OCI-LY7 (cell line): ENCODE results near the gene UBXN11. TPM values are rescaled to one million over a fixed set of nuclear protein-coding genes. Genes with fewer than 3 reads are reported as not detected.

Experiments
- BruUV-seq: library from RNA; stranded (reverse); fragments of 400-500 nt; replicated peaks from 2 replicates; lab custom pipeline; 2021; lab: Mats Ljungman, UMichigan
- CTCF ChIA-PET: fragments of 300-600 bp; sonication (Branson Sonifier 250); formaldehyde crosslinking; loops from one replicate; lab custom pipeline; 2022; ENCODE audit warnings: antibody characterized with exemption; ENCODE audit not compliant: unreplicated experiment; lab: Charles Lee
- POLR2A ChIA-PET: fragments of 300-600 bp; sonication (Branson Sonifier 250); formaldehyde crosslinking; loops from one replicate; lab custom pipeline; 2022; ENCODE audit warnings: antibody characterized with exemption; lab: Charles Lee
- DNase-seq: peaks from one replicate; pipeline ENCODE4 v3.0.0-alpha.2; 2015; ENCODE audit warnings: low spot score
- H2AFZ ChIP-seq: fragments of 200-600 bp; sonication (generic), shearing (Covaris generic); 2 replicates; pipeline ENCODE4 v1.6.1; 2014; ENCODE audit warnings: mild to moderate bottlenecking, antibody characterized with exemption, low read length, moderate library complexity
- H3K27ac ChIP-seq: fragments of 200-600 bp; sonication (generic); 2 replicates; pipeline ENCODE4 v1.5.1; 2014; ENCODE audit warnings: mixed run types, low read depth, mild to moderate bottlenecking, moderate library complexity, low read length, inconsistent platforms; ENCODE audit not compliant: poor library complexity, severe bottlenecking
- H3K36me3 ChIP-seq: fragments of 200-600 bp; sonication (generic); 2 replicates; pipeline ENCODE4 v1.6.1; 2014; ENCODE audit warnings: mild to moderate bottlenecking, antibody characterized with exemption, low read length, moderate library complexity, mixed read lengths; ENCODE audit not compliant: insufficient read depth
- H3K4me1 ChIP-seq: fragments of 200-600 bp; sonication (generic); 2 replicates; pipeline ENCODE4 v1.5.1; 2014; ENCODE audit warnings: mild to moderate bottlenecking, low read length; ENCODE audit not compliant: insufficient read depth, poor library complexity, severe bottlenecking
- H3K4me2 ChIP-seq: fragments of 200-600 bp; sonication (generic); 2 replicates; pipeline ENCODE4 v1.6.1; 2014; ENCODE audit warnings: mild to moderate bottlenecking, low read length
- H3K4me3 ChIP-seq: fragments of 200-600 bp; sonication (generic); 2 replicates; pipeline ENCODE4 v1.5.1; 2014; ENCODE audit warnings: mild to moderate bottlenecking, low read depth, low read length; ENCODE audit not compliant: poor library complexity, severe bottlenecking
- H3K79me2 ChIP-seq: fragments of 200-600 bp; sonication (generic); 2 replicates; pipeline ENCODE4 v1.6.1; 2016; ENCODE audit warnings: low read depth, mild to moderate bottlenecking, low read length, moderate library complexity, mixed read lengths; ENCODE audit not compliant: insufficient read depth
- H3K9me2 ChIP-seq: fragments of 200-600 bp; sonication (generic); 2 replicates; pipeline ENCODE4 v1.6.1; 2016; ENCODE audit warnings: mild to moderate bottlenecking, low read length, mixed read lengths; ENCODE audit not compliant: insufficient read depth
- H3K9me3 ChIP-seq: fragments of 200-600 bp; sonication (generic); 2 replicates; pipeline ENCODE4 v1.6.1; 2014; ENCODE audit warnings: mild to moderate bottlenecking, mixed run types, low read length, mixed read lengths
- H4K20me1 ChIP-seq: fragments of 200-600 bp; sonication (generic); 2 replicates; pipeline ENCODE4 v1.6.1; 2014; ENCODE audit warnings: mild to moderate bottlenecking, antibody characterized with exemption, low read length, moderate library complexity, mixed read lengths; ENCODE audit not compliant: insufficient read depth
- CTCF ChIP-seq: fragments of 200-600 bp; sonication (generic); conservative IDR thresholded peaks from 2 replicates; pipeline ENCODE4 v1.5.1; 2014; ENCODE audit warnings: mild to moderate bottlenecking, antibody characterized with exemption, low read length, moderate library complexity, mixed read lengths
- EZH2phosphoT487 ChIP-seq: fragments of 200-600 bp; sonication (generic); IDR thresholded peaks from 2 replicates; pipeline ENCODE4 v1.6.1; 2018; ENCODE audit warnings: low read depth, borderline replicate concordance, mild to moderate bottlenecking, mixed run types, antibody characterized with exemption, low read length, moderate library complexity, mixed read lengths
- intact Hi-C: fragments of 100-400 bp; cut with micrococcal nuclease; formaldehyde crosslinking; loops from one replicate; pipeline ENCODE4 v1.10.0; 2022; ENCODE audit not compliant: unreplicated experiment
- total RNA-seq, 2 experiments: library from RNA; depleted of rRNA in 1 of 2; stranded (reverse); fragments of >200 nt in 1 of 2; shearing (Covaris generic) in 1 of 2; gene quantifications; 2 replicates each; pipeline ENCODE4 v1.2.3, GENCODE V29; 2014 to 2022

Gene UBXN11
- total RNA-seq, 2 experiments from 2014 or later: 75.8 to 111 TPM

GRCh38 chr1:26259578-26259977 is 46.9 kb downstream of the UBXN11 start:
- POLR2A ChIA-PET: no interaction called here
- Histone ChIP-seq H3K79me2 (peaks cover 16% of the 10 kb centered on the region; the same call in 1 of the 2 replicates), H3K9me2 (no peaks in the 10 kb centered on the region), H3K9me3 (no peaks in the 10 kb centered on the region), H3K4me3 (no peak overlapping the region), H4K20me1 (no peaks in the 10 kb centered on the region), H3K36me3 (peaks cover 97% of the 10 kb centered on the region), H3K27ac (no peak overlapping the region), H2AFZ (no peak overlapping the region), H3K4me2 (no peak overlapping the region), H3K4me1 (peaks cover 9% of the 10 kb centered on the region)
- intact Hi-C loops: no loop called here
- CTCF ChIA-PET: no interaction called here
- no TSS peak for BruUV-seq
- no peak for DNase-seq
- TF ChIP-seq EZH2phosphoT487 (no peak), CTCF (no peak)

DNA sequence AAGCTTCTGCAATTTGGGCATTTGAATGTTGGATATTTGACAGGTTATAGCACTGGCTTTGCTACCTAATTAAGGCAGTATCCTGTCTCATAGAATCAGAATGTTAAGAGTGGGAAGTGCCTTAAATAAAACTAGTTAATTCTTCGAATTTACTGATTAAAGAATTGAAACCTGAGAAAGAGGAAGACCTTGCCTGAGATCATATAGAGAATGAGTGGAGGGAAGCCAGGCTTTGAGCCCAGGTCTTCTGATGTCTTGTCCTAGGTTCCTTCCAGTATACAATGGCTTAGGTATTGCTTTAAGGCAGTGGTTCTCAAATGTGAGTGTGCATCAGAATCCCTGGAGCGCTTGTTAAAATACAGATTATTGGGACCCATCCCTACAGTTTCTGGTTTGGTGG is 47.4 kb downstream of the UBXN11 start:
- ChIA-PET CTCF (no interaction called here), POLR2A (no interaction called here)
- no peaks in the 10 kb centered on the region for H3K9me3 ChIP-seq
- peaks cover 97% of the 10 kb centered on the region for H3K36me3 ChIP-seq
- H2AFZ ChIP-seq: no peak overlapping the region
- H3K4me1 ChIP-seq: peaks cover 9% of the 10 kb centered on the region
- H3K27ac ChIP-seq: no peak overlapping the region
- H4K20me1 ChIP-seq: no peaks in the 10 kb centered on the region
- BruUV-seq: no TSS peak
- peaks cover 19% of the 10 kb centered on the region; the same call in 1 of the 2 replicates for H3K79me2 ChIP-seq
- H3K4me2 ChIP-seq: no peak overlapping the region
- no peak for TF ChIP-seq EZH2phosphoT487
- no peak for TF ChIP-seq CTCF
- no peak for DNase-seq
- H3K9me2 ChIP-seq: no peaks in the 10 kb centered on the region
- intact Hi-C loops: no loop called here
- H3K4me3 ChIP-seq: no peak overlapping the region

DNA sequence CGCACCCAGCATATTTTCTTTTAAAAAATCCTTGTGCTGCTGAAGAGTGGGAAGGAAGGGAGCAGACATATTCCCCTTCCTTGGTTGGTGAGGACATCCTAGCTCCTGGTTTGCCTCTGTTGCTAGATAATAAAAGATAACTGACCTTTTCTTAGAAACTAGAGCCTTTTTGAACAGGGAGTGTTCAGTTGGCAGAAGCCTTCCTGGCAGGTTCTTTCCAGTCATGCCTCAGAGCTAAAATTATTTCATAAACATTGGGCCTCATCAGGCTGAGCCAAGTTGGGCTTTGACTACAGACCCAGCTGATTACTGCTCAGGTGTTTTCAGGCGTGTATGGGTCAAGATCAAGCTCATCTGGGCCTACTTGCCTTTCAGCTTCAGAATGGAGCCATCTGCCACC is 49.2 kb downstream of the UBXN11 start:
- peaks cover 9% of the 10 kb centered on the region for H3K4me1 ChIP-seq
- peaks cover 19% of the 10 kb centered on the region; the same call in 1 of the 2 replicates for H3K79me2 ChIP-seq
- H3K4me2 ChIP-seq: no peak overlapping the region
- H2AFZ ChIP-seq: no peak overlapping the region
- no TSS peak for BruUV-seq
- H3K36me3 ChIP-seq: peaks cover 97% of the 10 kb centered on the region
- no peaks in the 10 kb centered on the region for H3K9me2 ChIP-seq
- no peak for DNase-seq
- CTCF ChIA-PET: interaction anchor here (0.6 kb wide), 1 partner anchor 116 kb away, joined by 7 read pairs; no protein-coding TSS in a partner anchor
- intact Hi-C loops: no loop called here
- H4K20me1 ChIP-seq: no peaks in the 10 kb centered on the region
- H3K27ac ChIP-seq: no peak overlapping the region
- no peak overlapping the region for H3K4me3 ChIP-seq
- H3K9me3 ChIP-seq: no peaks in the 10 kb centered on the region
- TF ChIP-seq CTCF (no peak), EZH2phosphoT487 (no peak)
- POLR2A ChIA-PET: interaction anchor here (0.7 to 0.8 kb wide), 2 partner anchors 75 to 160 kb away, joined by 3 to 4 read pairs; no protein-coding TSS in a partner anchor
